HEK293 (cell line): ENCODE results near the gene NFE2L3.

Experiments
- BCL11B ChIP-seq: fragments of 450-650 bp; formaldehyde crosslinking; IDR thresholded peaks from 2 replicates; pipeline ENCODE4 v1.5.1; 2016; ENCODE audit warnings: low read depth, missing biosample characterization, missing genetic modification characterization
- GLI2 ChIP-seq: fragments of 450-650 bp; formaldehyde crosslinking; IDR thresholded peaks from 2 replicates; pipeline ENCODE4; 2017; ENCODE audit warnings: missing biosample characterization, missing genetic modification characterization, low read depth, borderline replicate concordance
- HIC1 ChIP-seq: fragments of 450-650 bp; formaldehyde crosslinking; IDR thresholded peaks from 2 replicates; pipeline ENCODE4 v1.5.1; 2016; ENCODE audit warnings: missing biosample characterization, missing genetic modification characterization
- MYNN ChIP-seq: fragments of 450-650 bp; formaldehyde crosslinking; IDR thresholded peaks from 2 replicates; pipeline ENCODE4 v1.5.1; 2016; ENCODE audit warnings: missing biosample characterization, missing genetic modification characterization, borderline replicate concordance
- PATZ1 ChIP-seq: fragments of 450-650 bp; formaldehyde crosslinking; IDR thresholded peaks from 2 replicates; pipeline ENCODE4 v1.5.1; 2016; ENCODE audit warnings: missing biosample characterization, missing genetic modification characterization
- RBAK ChIP-seq: fragments of 450-650 bp; formaldehyde crosslinking; IDR thresholded peaks from 2 replicates; pipeline ENCODE4 v1.5.1; 2016; ENCODE audit warnings: missing biosample characterization, missing genetic modification characterization
- SP7 ChIP-seq: fragments of 450-650 bp; formaldehyde crosslinking; IDR thresholded peaks from 2 replicates; pipeline ENCODE4 v1.5.1; 2016; ENCODE audit warnings: missing biosample characterization, missing genetic modification characterization
- ZBTB10 ChIP-seq: fragments of 450-650 bp; formaldehyde crosslinking; IDR thresholded peaks from 2 replicates; pipeline ENCODE4 v1.5.1; 2016; ENCODE audit warnings: missing biosample characterization, missing genetic modification characterization
- ZBTB21 ChIP-seq: fragments of 450-650 bp; formaldehyde crosslinking; IDR thresholded peaks from 2 replicates; pipeline ENCODE4 v1.5.1; 2017; ENCODE audit warnings: missing biosample characterization, missing genetic modification characterization
- ZFP37 ChIP-seq: fragments of 450-650 bp; formaldehyde crosslinking; IDR thresholded peaks from 2 replicates; pipeline ENCODE4 v1.5.1; 2016; ENCODE audit warnings: missing biosample characterization, missing genetic modification characterization
- ZNF239 ChIP-seq: fragments of 450-650 bp; formaldehyde crosslinking; IDR thresholded peaks from 2 replicates; pipeline ENCODE4 v1.5.1; 2016; ENCODE audit warnings: missing biosample characterization, missing genetic modification characterization
- ZNF266 ChIP-seq: fragments of 450-650 bp; formaldehyde crosslinking; IDR thresholded peaks from 2 replicates; pipeline ENCODE4 v1.5.1; 2016; ENCODE audit warnings: missing biosample characterization, missing genetic modification characterization, low read depth
- ZNF274 ChIP-seq, 2 experiments: fragments of 200-500 bp in 1 of 2; fragments of 450-650 bp in 1 of 2; sonication (Bioruptor generic) in 1 of 2; formaldehyde crosslinking in 1 of 2; IDR thresholded peaks; 2 replicates each; pipeline versions ENCODE4 v1.5.1 to v1.6.1; 2014 to 2016; ENCODE audit warnings: borderline replicate concordance in 1 of 2, inconsistent platforms in 1 of 2, low read length in 1 of 2, missing biosample characterization in 1 of 2, missing genetic modification characterization in 1 of 2
- ZNF404 ChIP-seq: fragments of 450-650 bp; formaldehyde crosslinking; IDR thresholded peaks from 2 replicates; pipeline ENCODE4 v1.5.1; 2017; ENCODE audit warnings: missing biosample characterization, missing genetic modification characterization
- ZNF426 ChIP-seq: fragments of 450-650 bp; formaldehyde crosslinking; IDR thresholded peaks from 2 replicates; pipeline ENCODE4 v1.5.1; 2017; ENCODE audit warnings: missing biosample characterization, missing genetic modification characterization, mild to moderate bottlenecking, inconsistent platforms, moderate library complexity
- ZNF510 ChIP-seq: fragments of 450-650 bp; formaldehyde crosslinking; IDR thresholded peaks from 2 replicates; pipeline ENCODE4 v1.5.1; 2018; ENCODE audit warnings: mild to moderate bottlenecking, missing genetic modification characterization, missing biosample characterization; ENCODE audit not compliant: insufficient replicate concordance
- ZNF513 ChIP-seq: fragments of 450-650 bp; IDR thresholded peaks from 2 replicates; pipeline ENCODE4 v1.5.1; 2018; ENCODE audit warnings: missing biosample characterization, missing genetic modification characterization
- ZNF596 ChIP-seq: fragments of 450-650 bp; IDR thresholded peaks from 2 replicates; pipeline ENCODE4 v1.5.0; 2018; ENCODE audit warnings: missing biosample characterization, mild to moderate bottlenecking, missing genetic modification characterization, moderate library complexity
- ZNF600 ChIP-seq: fragments of 450-650 bp; formaldehyde crosslinking; IDR thresholded peaks from 2 replicates; pipeline ENCODE4 v1.5.1; 2016; ENCODE audit warnings: missing biosample characterization, missing genetic modification characterization
- ZNF610 ChIP-seq: fragments of 450-650 bp; formaldehyde crosslinking; IDR thresholded peaks from 2 replicates; pipeline ENCODE4 v1.5.1; 2016; ENCODE audit warnings: missing biosample characterization, missing genetic modification characterization, borderline replicate concordance
- ZNF626 ChIP-seq: fragments of 450-650 bp; sonication (Bioruptor Pico); formaldehyde crosslinking; IDR thresholded peaks from 2 replicates; pipeline ENCODE4 v1.5.1; 2018; ENCODE audit warnings: missing biosample characterization, missing genetic modification characterization, inconsistent platforms
- ZNF654 ChIP-seq: fragments of 450-650 bp; formaldehyde crosslinking; IDR thresholded peaks from 2 replicates; pipeline ENCODE4 v1.5.1; 2016; ENCODE audit warnings: low read depth, missing biosample characterization, missing genetic modification characterization
- ZNF658 ChIP-seq: fragments of 450-650 bp; formaldehyde crosslinking; IDR thresholded peaks from 2 replicates; pipeline ENCODE4; 2016; ENCODE audit warnings: missing biosample characterization, missing genetic modification characterization
- ZNF664 ChIP-seq: fragments of 450-650 bp; formaldehyde crosslinking; IDR thresholded peaks from 2 replicates; pipeline ENCODE4 v1.5.1; 2016; ENCODE audit warnings: missing biosample characterization, missing genetic modification characterization
- ZNF837 ChIP-seq: fragments of 450-650 bp; formaldehyde crosslinking; IDR thresholded peaks from 2 replicates; pipeline ENCODE4 v1.5.1; 2016; ENCODE audit warnings: missing biosample characterization, missing genetic modification characterization
- ZSCAN16 ChIP-seq: fragments of 450-650 bp; formaldehyde crosslinking; IDR thresholded peaks from 2 replicates; pipeline ENCODE4 v1.5.1; 2016; ENCODE audit warnings: missing biosample characterization, missing genetic modification characterization
- ZSCAN18 ChIP-seq: fragments of 450-650 bp; formaldehyde crosslinking; IDR thresholded peaks from 2 replicates; pipeline ENCODE4 v1.5.1; 2016; ENCODE audit warnings: missing biosample characterization, missing genetic modification characterization
- ZSCAN4 ChIP-seq: fragments of 450-650 bp; formaldehyde crosslinking; IDR thresholded peaks from 2 replicates; pipeline ENCODE4 v1.5.1; 2017; ENCODE audit warnings: missing biosample characterization, missing genetic modification characterization

NFE2L3 gene

GRCh38 chr7:26200444-26201246 is 48.6 kb downstream of the NFE2L3 start, which contains the start of gene HNRNPA2B1 (continued):
- TF ChIP-seq ZNF404 (tag by site-specific recombination) (no peak), PATZ1 (tag by site-specific recombination) (peak; percentile 92), ZNF596 (tag by site-specific recombination) (peak; percentile 18; the same call in 1 of the 2 replicates), MYNN (tag by site-specific recombination) (no peak), ZNF274 (IDR thresholded peaks at IDR 0.05; ENCODE audit: low read length) (no peak), ZNF274 (tag by site-specific recombination; IDR thresholded peaks at IDR 0.05; ENCODE audit: borderline replicate concordance) (no peak), ZNF426 (tag by site-specific recombination) (no peak), ZNF510 (tag by site-specific recombination) (no peak), ZNF610 (tag by site-specific recombination) (no peak), ZNF239 (tag by site-specific recombination) (no peak), ZNF266 (tag by site-specific recombination) (no peak), ZSCAN4 (tag by site-specific recombination) (no peak), BCL11B (tag by site-specific recombination) (peak; percentile 87; the same call in 1 of the 2 replicates), GLI2 (tag by site-specific recombination) (no peak), ZNF626 (tag by site-specific recombination) (no peak), ZNF654 (tag by site-specific recombination) (no peak), ZFP37 (0 out of 2 replicates have a peak, but pooled peaks have one; percentile 39), ZSCAN16 (tag by site-specific recombination) (no peak), ZNF837 (tag by site-specific recombination) (no peak), RBAK (tag by site-specific recombination) (no peak), ZSCAN18 (no peak), HIC1 (tag by site-specific recombination) (no peak), ZNF600 (tag by site-specific recombination) (0 out of 2 replicates have a peak, but pooled peaks have one; percentile 18), ZNF664 (no peak), ZBTB21 (peak; percentile 69), SP7 (tag by site-specific recombination) (0 out of 2 replicates have a peak, but pooled peaks have one; percentile 18), ZBTB10 (tag by site-specific recombination) (no peak), ZNF658 (tag by site-specific recombination) (no peak), ZNF513 (tag by site-specific recombination) (no peak)
